Muscle of leg (tissue), 11 donors: ENCODE measurements around the gene KCNK2. TPM values are rescaled to one million over a fixed set of nuclear protein-coding genes. Genes with fewer than 3 reads are reported as not detected.
A peak's percentile ranks its signal among the peaks of the same experiment; 100 is the strongest.

Experiments used
- DNase-seq: peaks from one replicate; pipeline ENCODE4 v3.0.0; 2013
- H3K27ac ChIP-seq: one replicate; pipeline ENCODE4 v1.5.1; 2013; ENCODE audit warnings: mild to moderate bottlenecking, low read length, control low read depth
- H3K27me3 ChIP-seq: one replicate; pipeline ENCODE4 v1.6.1; 2013; ENCODE audit warnings: low read length; ENCODE audit not compliant: control insufficient read depth, insufficient read depth
- H3K36me3 ChIP-seq: one replicate; pipeline ENCODE4 v1.6.1; 2013; ENCODE audit warnings: low read length; ENCODE audit not compliant: control insufficient read depth, insufficient read depth
- H3K4me1 ChIP-seq: one replicate; pipeline ENCODE4 v1.6.1; 2013; ENCODE audit warnings: low read length; ENCODE audit not compliant: control insufficient read depth, insufficient read depth
- H3K4me3 ChIP-seq: one replicate; pipeline ENCODE4 v1.5.1; 2013; ENCODE audit warnings: low read length, control low read depth
- H3K9me3 ChIP-seq: replicated peaks from 2 replicates; pipeline ENCODE4 v1.6.1; 2013; ENCODE audit warnings: low read depth, low read length; ENCODE audit not compliant: control insufficient read depth
- WGBS: methylation state at CpG from one replicate; pipeline ENCODE4 v1.1.5; 2013; ENCODE audit warnings: missing lambda C conversion rate; ENCODE audit not compliant: insufficient coverage; 5-methylcytosine and 5-hydroxymethylcytosine counted together
- polyA plus RNA-seq, 8 donors: library from polyadenylated mRNA; unstranded; fragments of 120-200 nt; gene quantifications; one replicate each; pipeline versions ENCODE4 v1.2.1 to v1.2.3, GENCODE V29; 2013; ENCODE audit warnings: inconsistent platforms in 1 of 8, low replicate concordance in 1 of 8; ENCODE audit not compliant: insufficient read length in 8 of 8, insufficient read depth in 1 of 8
- total RNA-seq: library from RNA; stranded (reverse); fragments of 120-200 nt; gene quantifications from one replicate; pipeline ENCODE4 v1.2.4, GENCODE V29; 2013

The KCNK2 gene
- total and polyA plus RNA-seq, 9 donors: 2.2 to 9.4 (median 3.8) TPM

GRCh38 chr1:215267495-215267894, 185.0 kb downstream of the KCNK2 start:
- Histone ChIP-seq H3K36me3 (no peaks in the 10 kb centered on the region), H3K9me3 (no peaks in the 10 kb centered on the region), H3K27me3 (no peaks in the 10 kb centered on the region), H3K4me3 (no peak overlapping the region), H3K27ac (no peak overlapping the region), H3K4me1 (no peaks in the 10 kb centered on the region)
- no peak for DNase-seq
- WGBS: no CpG with 5 or more reads among the region's 1 CpG

- H3K27ac ChIP-seq: no peak overlapping the region
- 45% methylated on average over 2 of the region's 3 CpGs for WGBS
- no peak for DNase-seq
- H3K9me3 ChIP-seq: no peaks in the 10 kb centered on the region
- H3K27me3 ChIP-seq: no peaks in the 10 kb centered on the region
- H3K36me3 ChIP-seq: no peaks in the 10 kb centered on the region
- H3K4me3 ChIP-seq: no peak overlapping the region
- no peaks in the 10 kb centered on the region for H3K4me1 ChIP-seq
These were observed 187.4 kb downstream of the KCNK2 start for GRCh38 chr1:215269955-215270354.

DNA sequence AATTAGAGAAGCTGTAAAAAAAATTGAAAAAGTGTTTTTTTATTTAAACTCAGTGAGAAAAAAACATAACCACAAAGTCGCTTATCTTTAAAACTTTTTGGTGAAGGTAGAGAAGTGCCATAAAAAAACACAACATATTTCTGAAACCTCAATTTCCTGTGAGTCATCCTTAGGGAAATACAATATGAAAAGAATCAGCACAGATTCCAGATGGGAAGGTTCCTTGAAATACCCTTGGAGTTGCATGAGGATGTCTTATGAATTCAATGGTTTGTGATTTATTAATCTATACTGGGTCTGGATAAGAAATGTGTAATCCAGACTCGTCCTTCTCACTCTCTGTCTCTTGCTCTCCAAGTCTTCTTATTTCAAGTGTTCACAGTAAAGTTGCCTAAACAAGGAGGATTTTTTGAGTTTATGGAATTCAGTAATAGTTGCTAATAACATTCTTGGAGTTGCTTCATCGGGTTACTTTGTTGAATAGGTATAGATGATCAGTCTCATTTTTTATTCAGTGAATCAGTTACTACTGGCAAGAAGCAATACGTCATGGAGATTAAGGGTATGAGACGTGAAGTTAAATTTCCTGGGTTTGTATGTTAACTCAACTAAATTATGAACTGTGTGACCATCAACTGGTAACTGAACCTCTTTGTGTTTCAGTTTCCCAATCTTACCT, 191.4 kb downstream of the KCNK2 start:
- Histone ChIP-seq H3K4me3 (no peak overlapping the region), H3K27ac (no peak overlapping the region), H3K36me3 (no peaks in the 10 kb centered on the region), H3K9me3 (no peaks in the 10 kb centered on the region), H3K27me3 (no peaks in the 10 kb centered on the region), H3K4me1 (no peaks in the 10 kb centered on the region)
- WGBS: no CpG with 5 or more reads among the region's 5 CpGs
- DNase-seq: peak; percentile 10

DNA sequence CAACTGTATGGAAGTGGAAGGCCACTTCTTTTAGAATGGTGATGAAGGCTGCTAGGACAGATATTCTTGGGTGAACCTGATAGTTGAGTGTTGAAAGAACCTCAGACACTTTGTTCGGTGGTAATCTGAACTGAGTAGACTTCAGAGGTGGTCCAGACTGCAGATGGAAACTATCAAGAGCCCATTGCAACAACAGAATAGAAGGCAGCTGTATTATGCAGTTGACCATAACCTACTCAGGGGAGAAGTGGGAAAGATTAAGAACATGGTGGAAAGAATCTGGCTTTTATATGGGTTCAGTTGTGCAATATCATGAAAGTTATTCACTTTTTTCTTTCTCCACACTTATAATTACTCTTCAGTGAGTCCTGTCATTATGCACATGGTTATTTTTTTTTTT, 194.0 kb downstream of the KCNK2 start:
- no peaks in the 10 kb centered on the region for H3K9me3 ChIP-seq
- H3K4me1 ChIP-seq: no peaks in the 10 kb centered on the region
- DNase-seq: peak; percentile 10
- no peak overlapping the region for H3K4me3 ChIP-seq
- no peak overlapping the region for H3K27ac ChIP-seq
- WGBS: 0% methylated on average over 1 of the region's 1 CpG
- H3K36me3 ChIP-seq: no peaks in the 10 kb centered on the region
- no peaks in the 10 kb centered on the region for H3K27me3 ChIP-seq

DNA sequence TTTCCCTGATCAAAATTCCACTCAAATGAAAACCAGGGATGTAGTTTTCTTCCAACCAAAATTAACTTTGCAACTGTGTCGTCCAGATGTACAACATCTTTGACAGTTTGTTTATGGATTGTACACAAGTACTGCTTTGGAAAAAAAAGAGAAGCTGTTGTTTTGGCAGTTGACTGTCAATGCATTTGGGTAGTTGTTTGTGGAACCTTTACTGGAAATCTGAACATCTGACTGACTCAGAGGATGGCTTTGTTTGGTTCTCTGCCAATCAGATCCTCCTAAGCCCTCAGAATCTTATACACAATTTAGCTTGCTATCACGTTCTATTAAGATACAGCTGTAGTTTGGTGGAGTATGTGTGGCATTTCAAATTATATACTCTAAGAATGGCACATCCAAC, 195.0 kb downstream of the KCNK2 start:
- Histone ChIP-seq H3K9me3 (no peaks in the 10 kb centered on the region), H3K4me3 (no peak overlapping the region), H3K36me3 (no peaks in the 10 kb centered on the region), H3K27me3 (no peaks in the 10 kb centered on the region), H3K27ac (no peak overlapping the region), H3K4me1 (no peaks in the 10 kb centered on the region)
- peak; percentile 20 for DNase-seq
- no CpG with 5 or more reads among the region's 2 CpGs for WGBS

- Histone ChIP-seq H3K27me3 (no peaks in the 10 kb centered on the region), H3K27ac (no peak overlapping the region), H3K4me1 (no peaks in the 10 kb centered on the region), H3K36me3 (no peaks in the 10 kb centered on the region), H3K9me3 (no peaks in the 10 kb centered on the region), H3K4me3 (no peak overlapping the region)
- WGBS: 100% methylated on average over 1 of the region's 3 CpGs
- DNase-seq: no peak
These were observed 197.1 kb downstream of the KCNK2 start for GRCh38 chr1:215279682-215280081.

DNA sequence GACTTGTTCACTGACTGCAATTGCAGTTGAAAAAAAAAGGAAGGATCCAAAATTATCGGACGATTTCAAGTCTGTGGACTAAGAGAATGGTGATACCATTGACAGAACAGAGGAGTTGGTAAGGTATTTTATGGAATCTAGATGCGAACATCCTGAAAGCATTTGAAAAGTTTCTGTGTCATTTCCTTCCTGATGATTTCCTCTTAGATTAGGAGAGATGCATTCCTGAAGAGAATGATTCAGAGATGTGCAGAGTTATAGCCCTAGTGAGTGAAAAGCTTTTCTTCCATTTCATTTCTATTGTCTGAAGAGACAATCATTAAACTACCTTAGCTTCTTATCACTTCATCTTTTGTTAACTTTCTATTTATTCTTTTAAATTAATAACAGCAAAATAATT, 200.0 kb downstream of the KCNK2 start:
- Histone ChIP-seq H3K36me3 (no peaks in the 10 kb centered on the region), H3K4me3 (no peak overlapping the region), H3K9me3 (no peaks in the 10 kb centered on the region), H3K4me1 (no peaks in the 10 kb centered on the region), H3K27me3 (no peaks in the 10 kb centered on the region), H3K27ac (no peak overlapping the region)
- DNase-seq: no peak
- 77% methylated on average over 2 of the region's 3 CpGs for WGBS

- no peaks in the 10 kb centered on the region for H3K27me3 ChIP-seq
- DNase-seq: peak; percentile 80
- no peak overlapping the region for H3K4me3 ChIP-seq
- H3K36me3 ChIP-seq: no peaks in the 10 kb centered on the region
- H3K4me1 ChIP-seq: no peaks in the 10 kb centered on the region
- WGBS: no CpG with 5 or more reads among the region's 3 CpGs
- H3K9me3 ChIP-seq: no peaks in the 10 kb centered on the region
- peak overlapping the region; percentile 9 for H3K27ac ChIP-seq
These were observed 202.7 kb downstream of the KCNK2 start for GRCh38 chr1:215285013-215285800.
